GM12872 (cell line): ENCODE results near the gene VPS33A.

Experiments used
- CTCF ChIP-seq: IDR thresholded peaks from 3 replicates; pipeline ENCODE4 v1.5.1; 2011; ENCODE audit warnings: low read depth, mild to moderate bottlenecking, low read length, moderate library complexity; ENCODE audit not compliant: insufficient read depth

Gene VPS33A

GRCh38 chr12:122283680-122284079, 17.4 kb upstream of the VPS33A start:
- no peak for TF ChIP-seq CTCF

- no peak for TF ChIP-seq CTCF
These were observed 15.8 kb upstream of the VPS33A start for GRCh38 chr12:122282061-122282460.

GRCh38 chr12:122276242-122276641, 9.9 kb upstream of the VPS33A start:
- TF ChIP-seq CTCF, result no peak

GRCh38 chr12:122275459-122275858, 9.2 kb upstream of the VPS33A start:
- no peak for TF ChIP-seq CTCF

- TF ChIP-seq CTCF, result no peak
These were observed 436 bp downstream of the VPS33A start for GRCh38 chr12:122265886-122266229.

- TF ChIP-seq CTCF, result no peak
These were observed 818 bp downstream of the VPS33A start for GRCh38 chr12:122265476-122265875.

- TF ChIP-seq CTCF, result no peak
These were observed 15.8 kb downstream of the VPS33A start for GRCh38 chr12:122250536-122250935.

- TF ChIP-seq CTCF, result no peak
These were observed 16.2 kb downstream of the VPS33A start for GRCh38 chr12:122250047-122250446.
